GM19193 (cell line): Measurements from ENCODE around the gene XPO1.

ENCODE experiments used
- POLR2A ChIP-seq: IDR thresholded peaks from 4 replicates; pipeline ENCODE4 v1.6.1; 2011; ENCODE audit not compliant: insufficient read depth, insufficient read length; ENCODE audit errors: extremely low read depth

Gene XPO1

GRCh38 chr2:61493523-61493942 is 44.6 kb downstream of the XPO1 start:
- TF ChIP-seq POLR2A = no peak

- no peak for TF ChIP-seq POLR2A
Measured at GRCh38 chr2:61492476-61492875, 45.7 kb downstream of the XPO1 start.

- TF ChIP-seq POLR2A = no peak
Measured at GRCh38 chr2:61485281-61485680, 52.9 kb downstream of the XPO1 start.

GRCh38 chr2:61478086-61478485 is 60.1 kb downstream of the XPO1 start:
- TF ChIP-seq POLR2A = no peak

- no peak for TF ChIP-seq POLR2A
Measured at GRCh38 chr2:61471905-61472805, 66.0 kb downstream of the XPO1 start.

- TF ChIP-seq POLR2A = peak; percentile 95
Measured at GRCh38 chr2:61470965-61471904, 66.9 kb downstream of the XPO1 start, which contains the start of gene USP34. TSS of gene USP34 (minus strand) at chr2:61471087. CDS start at chr2:61470692, 395 bp downstream.

- TF ChIP-seq POLR2A = no peak
Measured at GRCh38 chr2:61470122-61470951, 67.8 kb downstream of the XPO1 start.

- TF ChIP-seq POLR2A = no peak
Measured at GRCh38 chr2:61469424-61470121, 68.6 kb downstream of the XPO1 start.

GRCh38 chr2:61465045-61465444 is 73.1 kb downstream of the XPO1 start:
- no peak for TF ChIP-seq POLR2A

- TF ChIP-seq POLR2A = no peak
Measured at GRCh38 chr2:61463769-61464475, 74.2 kb downstream of the XPO1 start.

GRCh38 chr2:61461404-61461803 is 76.8 kb downstream of the XPO1 start:
- no peak for TF ChIP-seq POLR2A

- TF ChIP-seq POLR2A = no peak
Measured at GRCh38 chr2:61460163-61460562, 78.0 kb downstream of the XPO1 start.

- no peak for TF ChIP-seq POLR2A
Measured at GRCh38 chr2:61456746-61457420, 81.3 kb downstream of the XPO1 start.
